M059J (cell line): ENCODE data around the gene PAQR5. TPM values are rescaled to one million over a fixed set of nuclear protein-coding genes. Genes with fewer than 3 reads are reported as not detected.
A peak's percentile ranks its signal among the peaks of the same experiment; 100 is the strongest.
"Not testable (repeated sequence)": the region's sequence is repeated elsewhere in the genome, so short reads cannot be mapped to it uniquely, and the experiment has no call there.

ENCODE experiments used
- DNase-seq: peaks from one replicate; pipeline ENCODE4 v3.0.0-alpha.2; 2012; ENCODE audit warnings: low read depth
- total RNA-seq: library from RNA; depleted of rRNA; stranded (reverse); fragments of >200 nt; shearing (Covaris generic); gene quantifications from 2 replicates; pipeline ENCODE4 v1.2.3, GENCODE V29; 2014

Gene PAQR5
- total RNA-seq, 1 experiment from 2014 or later, result 3.5 TPM

- peak; percentile 9 for DNase-seq
Measured at GRCh38 chr15:69357773-69358771, 59.4 kb downstream of the PAQR5 start.

GRCh38 chr15:69358850-69359249, 60.1 kb downstream of the PAQR5 start:
- no peak for DNase-seq

GRCh38 chr15:69359722-69360121, 61.0 kb downstream of the PAQR5 start:
- no peak for DNase-seq

- no peak for DNase-seq
Measured at GRCh38 chr15:69360642-69361041, 61.9 kb downstream of the PAQR5 start.

- no peak for DNase-seq
Measured at GRCh38 chr15:69367236-69367635, 68.5 kb downstream of the PAQR5 start.

- DNase-seq, result no peak
Measured at GRCh38 chr15:69369631-69370030, 70.9 kb downstream of the PAQR5 start.

GRCh38 chr15:69373406-69373805, 74.7 kb downstream of the PAQR5 start:
- DNase-seq, result no peak

GRCh38 chr15:69375151-69375790, 76.6 kb downstream of the PAQR5 start:
- DNase-seq, result no peak

- no peak for DNase-seq
Measured at GRCh38 chr15:69377216-69377970, 78.7 kb downstream of the PAQR5 start.

- DNase-seq, result no peak
Measured at GRCh38 chr15:69380100-69380725, 81.5 kb downstream of the PAQR5 start.

- DNase-seq, result no peak
Measured at GRCh38 chr15:69380726-69381105, 82.0 kb downstream of the PAQR5 start.

- not testable (repeated sequence) for DNase-seq
Measured at GRCh38 chr15:69382176-69382575, 83.5 kb downstream of the PAQR5 start.

- DNase-seq, result not testable (repeated sequence)
Measured at GRCh38 chr15:69384066-69384465, 85.4 kb downstream of the PAQR5 start.

- no peak for DNase-seq
Measured at GRCh38 chr15:69384626-69385598, 86.2 kb downstream of the PAQR5 start.

GRCh38 chr15:69385831-69386230, 87.1 kb downstream of the PAQR5 start:
- no peak for DNase-seq

GRCh38 chr15:69386284-69386683, 87.6 kb downstream of the PAQR5 start:
- DNase-seq, result no peak

GRCh38 chr15:69388260-69388705, 89.6 kb downstream of the PAQR5 start:
- peak; percentile 92 for DNase-seq

- DNase-seq, result no peak
Measured at GRCh38 chr15:69389426-69389825, 90.7 kb downstream of the PAQR5 start.

- DNase-seq, result peak; percentile 92
Measured at GRCh38 chr15:69390575-69390974, 91.9 kb downstream of the PAQR5 start.

- DNase-seq, result no peak
Measured at GRCh38 chr15:69391046-69391757, 92.5 kb downstream of the PAQR5 start.
